WI38 (cell line): Measurements from ENCODE around the gene CCIN.
A peak's percentile ranks its signal among the peaks of the same experiment; 100 is the strongest.
"Not testable (repeated sequence)": the region's sequence is repeated elsewhere in the genome, so short reads cannot be mapped to it uniquely, and the experiment has no call there.

Experiments used
- H3K4me3 ChIP-seq: 2 replicates; pipeline ENCODE4 v1.5.1; 2011; ENCODE audit warnings: low read depth, mild to moderate bottlenecking, control low read depth, low read length
- TF ChIP-seq, protein P1 (sequence below): IDR thresholded peaks from 2 replicates; pipeline ENCODE4 v1.5.1; 2012; ENCODE audit warnings: low read depth, mild to moderate bottlenecking, control low read depth, low read length

The CCIN gene

DNA sequence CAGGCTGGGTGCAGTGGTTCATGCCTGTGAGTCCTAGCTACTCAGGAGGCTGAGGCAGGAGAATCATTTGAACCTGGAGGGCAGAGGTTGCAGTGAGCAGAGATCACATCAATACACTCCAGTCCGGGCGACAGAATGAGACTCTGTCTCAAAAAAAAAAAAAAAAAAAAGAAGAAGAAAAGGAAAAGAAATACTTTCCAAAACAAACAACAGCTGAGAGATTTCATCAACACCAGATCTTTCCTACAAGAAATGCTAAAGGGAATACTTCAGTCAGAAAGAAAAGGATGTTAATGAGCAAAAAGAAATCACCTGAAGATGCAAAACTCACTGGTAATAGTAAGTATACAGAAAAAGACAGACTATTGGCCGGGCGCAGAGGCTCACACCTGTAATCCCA is 8.4 kb downstream of the CCIN start:
- TF ChIP-seq, protein P1, sequence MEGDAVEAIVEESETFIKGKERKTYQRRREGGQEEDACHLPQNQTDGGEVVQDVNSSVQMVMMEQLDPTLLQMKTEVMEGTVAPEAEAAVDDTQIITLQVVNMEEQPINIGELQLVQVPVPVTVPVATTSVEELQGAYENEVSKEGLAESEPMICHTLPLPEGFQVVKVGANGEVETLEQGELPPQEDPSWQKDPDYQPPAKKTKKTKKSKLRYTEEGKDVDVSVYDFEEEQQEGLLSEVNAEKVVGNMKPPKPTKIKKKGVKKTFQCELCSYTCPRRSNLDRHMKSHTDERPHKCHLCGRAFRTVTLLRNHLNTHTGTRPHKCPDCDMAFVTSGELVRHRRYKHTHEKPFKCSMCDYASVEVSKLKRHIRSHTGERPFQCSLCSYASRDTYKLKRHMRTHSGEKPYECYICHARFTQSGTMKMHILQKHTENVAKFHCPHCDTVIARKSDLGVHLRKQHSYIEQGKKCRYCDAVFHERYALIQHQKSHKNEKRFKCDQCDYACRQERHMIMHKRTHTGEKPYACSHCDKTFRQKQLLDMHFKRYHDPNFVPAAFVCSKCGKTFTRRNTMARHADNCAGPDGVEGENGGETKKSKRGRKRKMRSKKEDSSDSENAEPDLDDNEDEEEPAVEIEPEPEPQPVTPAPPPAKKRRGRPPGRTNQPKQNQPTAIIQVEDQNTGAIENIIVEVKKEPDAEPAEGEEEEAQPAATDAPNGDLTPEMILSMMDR = no peak
- H3K4me3 ChIP-seq = no peak overlapping the region

DNA sequence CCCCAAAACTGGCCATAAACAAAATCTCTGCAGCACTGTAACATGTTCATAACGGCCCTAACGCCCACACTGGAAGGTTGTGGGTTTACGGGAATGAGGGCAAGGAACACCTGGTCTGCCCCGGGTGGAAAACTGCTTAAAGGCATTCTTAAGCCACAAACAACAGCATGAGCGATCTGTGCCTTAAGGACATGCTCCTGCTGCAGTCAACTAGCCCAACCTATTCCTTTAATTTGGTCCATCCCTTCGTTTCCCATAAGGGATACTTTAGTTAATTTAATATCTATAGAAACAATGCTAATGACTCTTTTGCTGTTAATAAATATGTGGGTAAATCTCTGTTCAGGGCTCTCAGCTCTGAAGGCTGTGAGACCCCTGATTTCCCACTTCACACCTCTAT is 11.1 kb downstream of the CCIN start:
- not testable (repeated sequence) for H3K4me3 ChIP-seq

DNA sequence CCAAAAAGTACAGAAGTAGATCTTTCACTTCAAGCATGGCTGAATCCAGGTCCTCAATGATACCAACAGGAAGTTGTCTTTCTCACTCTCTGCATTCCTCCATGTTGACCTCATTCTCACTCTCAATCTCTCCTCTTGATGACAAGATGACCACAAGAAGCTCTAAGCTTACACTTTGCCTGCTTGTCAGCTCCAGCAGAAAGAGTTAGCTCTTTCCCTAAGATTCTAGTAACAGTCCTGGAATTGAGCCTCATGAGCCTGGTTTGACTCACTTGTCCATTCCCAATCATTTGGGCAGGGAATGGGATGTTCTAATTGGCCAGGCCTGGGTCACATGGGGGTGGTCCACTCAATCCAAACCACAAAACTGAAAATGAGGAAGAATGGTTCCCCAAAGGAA is 18.2 kb downstream of the CCIN start:
- TF ChIP-seq, protein P1 = no peak
- H3K4me3 ChIP-seq = no peak overlapping the region

GRCh38 chr9:36188212-36188611 is 19.0 kb downstream of the CCIN start:
- TF ChIP-seq, protein P1 = no peak
- no peak overlapping the region for H3K4me3 ChIP-seq

DNA sequence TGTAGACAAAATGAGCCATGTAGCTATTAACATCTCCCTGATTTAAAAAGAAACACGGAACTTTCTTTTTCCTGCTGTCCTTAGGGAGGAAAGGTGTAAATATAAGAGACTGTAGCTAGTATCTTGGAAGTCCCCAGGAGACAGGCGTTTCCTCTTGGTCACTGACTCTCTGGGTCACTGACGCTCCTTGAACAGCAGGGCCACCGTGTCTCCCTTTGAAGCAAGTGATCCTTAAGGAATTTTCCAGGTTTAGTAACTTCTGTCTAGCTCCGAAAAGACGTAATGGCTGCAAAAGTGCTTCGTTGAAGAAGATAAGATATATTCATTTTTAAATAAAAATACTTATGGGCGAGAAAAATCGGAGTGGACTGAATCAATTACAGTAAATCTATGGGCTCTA is 20.8 kb downstream of the CCIN start:
- H3K4me3 ChIP-seq = peak overlapping the region; percentile 80
- TF ChIP-seq, protein P1 = no peak

- peak within 1 kb of the TSS; percentile 80 for H3K4me3 ChIP-seq
- TF ChIP-seq, protein P1 = peak; percentile 49
Measured at GRCh38 chr9:36190388-36191289, 21.5 kb downstream of the CCIN start, which contains the start of gene CLTA. Gene CLTA, plus strand, starts transcription at chr9:36190921. Its CDS starts 136 bp downstream, at chr9:36191057.

- TF ChIP-seq, protein P1 = no peak
Measured at GRCh38 chr9:36191290-36191645, 22.1 kb downstream of the CCIN start.

More at GRCh38 chr9:36191290-36191645, 22.1 kb downstream of the CCIN start:
- H3K4me3 ChIP-seq = peak overlapping the region; percentile 80
